Mucosa of descending colon (tissue), 3 donors: ENCODE data around the gene VSIG10L. TPM values are rescaled to one million over a fixed set of nuclear protein-coding genes. Genes with fewer than 3 reads are reported as not detected.

Source experiments
- ATAC-seq: fragments of 200-7000 bp; cut with Tn5 transposase; one replicate; pipeline ENCODE4 v1.9.1; 2020; ENCODE audit warnings: mild to moderate bottlenecking, moderate library complexity
- DNase-seq, 3 donors: peaks; one replicate each; pipeline ENCODE4 v3.0.0-alpha.2; 2020
- H3K36me3 ChIP-seq: fragments of 200-600 bp; one replicate; pipeline ENCODE4 v1.8.0; 2021; ENCODE audit warnings: low read depth, mild to moderate bottlenecking
- H3K4me1 ChIP-seq: fragments of 200-600 bp; one replicate; pipeline ENCODE4 v1.8.0; 2021; ENCODE audit warnings: low read depth, mild to moderate bottlenecking
- H3K4me3 ChIP-seq: fragments of 200-600 bp; one replicate; pipeline ENCODE4 v1.8.0; 2021; ENCODE audit warnings: mild to moderate bottlenecking
- H3K9me3 ChIP-seq: fragments of 200-600 bp; one replicate; pipeline ENCODE4 v1.8.0; 2021; ENCODE audit warnings: mild to moderate bottlenecking
- CTCF ChIP-seq: fragments of 200-600 bp; IDR thresholded peaks from one replicate; pipeline ENCODE4 v1.8.0; 2022; ENCODE audit warnings: antibody characterized with exemption, mild to moderate bottlenecking
- intact Hi-C, 2 donors: fragments of 100-400 bp; cut with DNase I in 1 of 2; cut with micrococcal nuclease in 1 of 2; formaldehyde crosslinking; loops; one replicate each; pipeline versions ENCODE4 v1.11.0 to v1.11.1; 2022; cut with DNase I, micrococcal nuclease
- total RNA-seq, 3 donors: library from RNA; stranded (reverse); fragmentation: NEBNext Ultra II Directional in 2 of 3; extraction: Animal tissue kit (Norgen Biotek cat#: 25700) in 2 of 3; gene quantifications; one replicate each; pipeline versions ENCODE4 v1.2.1 to v1.2.4, GENCODE V29; 2021 to 2023
- donor health status: DM: no; HTN: no; CAD: no; lungs with moderate emphysema.
- donor health status: DM: no; HTN: no; CAD: no.
- donor health status: DM: no; HTN: yes; CAD: no.

The VSIG10L gene
- total RNA-seq, 3 donors from 2014 or later: 0.69 to 3.8 (median 1.6) TPM

- H3K9me3 ChIP-seq: no peaks in the 10 kb centered on the region
- H3K4me1 ChIP-seq: no peaks in the 10 kb centered on the region
- H3K4me3 ChIP-seq: no peak overlapping the region
- intact Hi-C loops: no loop called here
- no peaks in the 10 kb centered on the region for H3K36me3 ChIP-seq
- TF ChIP-seq CTCF: no peak
- peak in 1 of 3 donors; percentile 45 for DNase-seq
- ATAC-seq: no peak
Observed at GRCh38 chr19:51354103-51354741, 12.3 kb upstream of the VSIG10L start.

- TF ChIP-seq CTCF: no peak
- no peak overlapping the region for H3K4me3 ChIP-seq
- H3K36me3 ChIP-seq: peaks cover 4% of the 10 kb centered on the region
- intact Hi-C loops: no loop called here
- H3K9me3 ChIP-seq: no peaks in the 10 kb centered on the region
- ATAC-seq (no peak), DNase-seq (peak in 1 of 3 donors; percentile 34)
- H3K4me1 ChIP-seq: no peaks in the 10 kb centered on the region
Observed at GRCh38 chr19:51352783-51353360, 10.9 kb upstream of the VSIG10L start.

GRCh38 chr19:51351266-51351990 lies 9.5 kb upstream of the VSIG10L start:
- no peak overlapping the region for H3K4me3 ChIP-seq
- no peak for TF ChIP-seq CTCF
- H3K36me3 ChIP-seq: peaks cover 4% of the 10 kb centered on the region
- intact Hi-C loops: no loop called here
- no peaks in the 10 kb centered on the region for H3K9me3 ChIP-seq
- H3K4me1 ChIP-seq: no peaks in the 10 kb centered on the region
- no peak for ATAC-seq
- DNase-seq: peak in 1 of 3 donors; percentile 22

- intact Hi-C loops: no loop called here
- no peak for TF ChIP-seq CTCF
- Histone ChIP-seq H3K4me3 (no peak overlapping the region), H3K4me1 (no peaks in the 10 kb centered on the region), H3K9me3 (no peaks in the 10 kb centered on the region), H3K36me3 (peaks cover 4% of the 10 kb centered on the region)
- peak; percentile 23 for ATAC-seq
- DNase-seq: peak in 1 of 3 donors; percentile 4
Observed at GRCh38 chr19:51347209-51347928, 5.4 kb upstream of the VSIG10L start.

- no peak for ATAC-seq
- intact Hi-C loops: no loop called here
- TF ChIP-seq CTCF: no peak
- Histone ChIP-seq H3K4me1 (no peaks in the 10 kb centered on the region), H3K36me3 (peaks cover 4% of the 10 kb centered on the region), H3K4me3 (no peak overlapping the region), H3K9me3 (no peaks in the 10 kb centered on the region)
- no peak for DNase-seq
Observed at GRCh38 chr19:51346742-51347141, 4.8 kb upstream of the VSIG10L start.
